HT1080 (cell line): ENCODE data around the gene INO80. TPM values are rescaled to one million over a fixed set of nuclear protein-coding genes. Genes with fewer than 3 reads are reported as not detected.
A peak's percentile ranks its signal among the peaks of the same experiment; 100 is the strongest.

Experiments used
- DNase-seq: peaks from one replicate; pipeline ENCODE4 v3.0.0-alpha.2; 2015; ENCODE audit warnings: low read depth
- total RNA-seq: library from RNA; depleted of rRNA; stranded (reverse); fragments of >200 nt; shearing (Covaris generic); gene quantifications from 2 replicates; pipeline ENCODE4 v1.2.3, GENCODE V29; 2014

The INO80 gene
- total RNA-seq, 1 experiment from 2014 or later = 46.3 TPM

DNA sequence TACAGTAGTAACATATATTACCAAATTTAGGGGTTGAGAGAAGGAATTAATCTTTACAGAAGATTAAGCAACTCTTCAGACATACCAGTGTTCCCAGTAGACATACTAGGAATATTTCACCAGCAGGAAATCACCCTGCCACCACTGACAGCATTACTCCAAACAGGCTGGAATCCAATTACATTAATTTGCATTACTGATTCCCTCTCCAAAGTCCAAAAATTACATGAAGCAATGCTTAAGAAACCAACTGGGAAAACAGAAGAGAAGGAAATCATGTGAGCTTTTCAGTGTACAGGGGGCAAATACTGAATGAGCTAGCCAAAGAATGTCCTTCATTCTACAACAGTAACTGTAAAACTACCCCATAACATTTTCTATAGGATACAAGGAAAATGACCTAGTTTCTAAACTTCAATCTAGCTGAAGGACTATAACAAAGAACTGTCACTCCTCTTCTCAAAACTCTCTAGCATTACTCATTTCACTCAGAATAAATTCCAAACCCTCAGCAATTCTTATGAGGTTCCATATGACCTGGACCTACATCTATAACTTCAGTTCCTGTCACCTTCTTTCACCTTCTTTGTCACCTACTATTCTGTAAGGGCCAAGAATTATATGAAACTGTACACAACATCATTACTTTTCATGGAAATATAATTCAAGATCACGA is 72.7 kb downstream of the INO80 start:
- DNase-seq = no peak

DNA sequence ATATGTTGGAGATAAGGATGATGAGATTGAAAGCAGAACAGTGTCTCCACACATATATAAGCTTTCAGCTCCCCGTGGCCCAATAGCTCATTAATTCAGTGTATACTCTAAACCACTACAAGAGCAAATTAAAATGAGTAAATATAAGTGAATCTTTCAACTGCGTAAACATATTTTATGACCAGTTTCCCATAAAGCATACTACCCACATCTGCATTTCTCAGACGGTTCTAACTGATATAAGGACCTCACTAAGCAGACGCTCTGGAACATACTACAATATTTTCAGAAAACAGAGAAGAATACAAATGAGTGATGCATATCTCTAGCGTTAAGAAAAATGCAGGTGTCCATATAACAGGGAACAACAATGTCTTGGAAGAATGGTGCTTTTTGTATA is 73.2 kb downstream of the INO80 start:
- DNase-seq = no peak

DNA sequence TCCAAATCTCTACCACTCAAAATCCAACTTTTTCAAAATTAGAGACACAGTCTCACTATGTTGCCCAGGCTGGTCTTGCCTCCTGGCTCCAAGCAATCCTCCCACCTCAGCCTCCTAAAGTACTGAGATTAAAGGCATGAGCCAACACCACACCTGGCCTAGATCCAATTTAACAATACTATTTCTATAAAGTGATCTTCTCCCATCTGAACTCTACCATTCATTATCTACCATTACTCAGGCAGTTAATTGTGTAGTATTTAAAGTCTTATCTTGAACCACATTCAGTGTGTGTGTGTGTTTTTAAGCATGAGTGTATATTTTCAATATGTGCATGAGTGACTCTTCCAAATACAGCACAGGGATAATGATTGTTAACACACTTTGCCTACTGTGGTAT is 77.0 kb downstream of the INO80 start:
- DNase-seq = no peak

- DNase-seq = no peak
Measured at GRCh38 chr15:41032079-41032328, 84.1 kb downstream of the INO80 start.

DNA sequence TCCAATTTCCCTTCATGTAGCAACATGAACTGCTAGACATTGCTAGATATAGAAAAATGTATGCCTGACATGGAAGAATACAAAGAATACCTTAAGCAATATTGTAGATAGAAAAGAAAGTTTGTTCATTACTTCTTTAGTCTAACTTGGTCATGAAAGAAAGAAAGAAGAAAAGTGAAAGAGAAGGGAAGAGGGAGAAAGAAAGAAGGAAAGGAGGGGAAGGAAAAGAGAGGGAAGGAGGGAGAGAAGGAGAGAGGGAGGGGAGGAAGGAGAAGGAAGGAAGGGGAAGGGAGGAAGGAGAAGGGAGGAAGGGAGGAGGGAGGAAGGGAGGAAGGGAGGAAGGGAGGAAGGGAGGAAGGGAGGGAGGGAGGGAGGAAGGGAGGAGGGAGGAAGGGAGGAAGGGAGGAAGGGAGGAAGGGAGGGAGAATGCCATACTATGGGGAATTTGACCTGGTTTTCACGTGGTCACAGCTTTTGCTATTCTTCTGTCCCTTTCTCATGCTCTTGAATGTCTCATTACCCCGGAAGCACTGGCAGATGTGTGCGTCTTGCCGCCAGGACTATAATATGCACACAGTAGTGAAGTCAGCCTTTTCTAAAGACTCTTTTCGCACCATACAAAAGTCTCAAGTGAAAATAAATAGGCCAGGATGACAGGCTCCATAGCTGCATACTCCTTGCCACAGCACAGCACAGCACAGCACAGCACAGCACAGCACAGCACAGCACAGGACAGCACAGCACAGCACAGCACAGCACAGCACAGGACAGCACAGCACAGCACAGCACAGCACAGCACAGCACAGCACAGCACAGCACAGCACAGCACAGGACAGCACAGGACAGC is 84.6 kb downstream of the INO80 start:
- no peak for DNase-seq

- DNase-seq = no peak
Measured at GRCh38 chr15:41028853-41029252, 87.2 kb downstream of the INO80 start.

GRCh38 chr15:41025393-41025792 is 90.7 kb downstream of the INO80 start:
- no peak for DNase-seq

GRCh38 chr15:41024885-41025284 is 91.2 kb downstream of the INO80 start:
- DNase-seq = no peak

DNA sequence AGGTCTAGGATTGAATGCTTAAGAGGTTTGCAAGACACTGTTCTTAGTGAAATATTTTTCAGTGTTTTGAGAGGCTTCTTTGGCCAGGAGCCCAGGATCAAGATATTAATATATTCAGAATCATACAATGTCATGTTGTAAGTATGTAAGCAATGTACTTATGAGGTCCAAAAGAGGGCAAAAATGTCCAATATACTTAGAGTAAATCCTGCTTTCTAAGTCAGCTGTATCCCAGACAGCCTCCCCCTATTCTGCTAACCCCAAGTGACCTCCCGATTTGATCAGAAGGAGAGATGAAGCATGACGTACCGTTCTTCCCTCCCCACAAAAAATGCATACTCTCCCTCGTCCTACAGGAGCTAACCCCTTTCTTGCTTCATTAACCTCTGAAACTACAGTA is 91.9 kb downstream of the INO80 start:
- DNase-seq = no peak

- peak; percentile 45 for DNase-seq
Measured at GRCh38 chr15:41022487-41023090, 93.5 kb downstream of the INO80 start.

GRCh38 chr15:41020829-41021228 is 95.3 kb downstream of the INO80 start:
- DNase-seq = no peak

- DNase-seq = no peak
Measured at GRCh38 chr15:41020311-41020710, 95.8 kb downstream of the INO80 start.

DNA sequence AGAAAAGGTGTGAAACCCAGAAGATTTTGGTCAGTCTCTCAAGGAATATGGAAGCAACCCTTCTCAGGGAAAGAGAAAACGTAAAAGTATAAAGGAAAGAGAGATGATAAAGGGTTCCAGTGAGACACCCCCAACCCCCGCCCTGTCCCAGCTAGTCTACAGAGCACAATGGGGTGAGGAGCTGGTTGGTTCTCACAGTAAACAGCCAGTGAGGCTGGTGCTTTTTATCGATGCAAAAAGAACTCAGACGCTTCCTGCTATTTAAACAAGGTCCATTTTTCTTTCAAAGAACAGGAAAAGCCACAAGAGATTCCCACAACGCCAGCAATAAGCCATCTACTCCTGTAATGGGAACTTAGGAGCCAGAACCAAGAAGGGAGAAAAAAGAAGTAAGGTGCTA is 96.9 kb downstream of the INO80 start:
- DNase-seq = no peak

DNA sequence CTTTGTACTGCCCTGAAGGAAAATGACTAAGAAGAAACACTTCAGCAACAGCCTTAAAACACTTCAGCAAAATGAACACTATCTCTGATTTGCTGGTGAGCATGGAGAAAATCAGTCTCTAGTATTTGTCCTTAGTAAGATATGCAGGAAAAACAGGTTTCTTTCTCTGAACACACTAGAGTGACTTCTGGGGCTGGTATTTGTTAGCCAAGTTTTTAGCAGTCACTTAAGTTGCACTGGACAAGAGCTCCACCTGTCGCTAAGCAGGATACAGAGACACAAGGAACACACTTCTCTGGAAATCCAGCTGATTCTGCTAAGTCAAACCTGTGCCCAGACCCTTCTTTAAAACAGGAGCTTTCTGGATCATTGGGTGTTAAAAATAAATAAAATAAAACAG is 97.5 kb downstream of the INO80 start:
- no peak for DNase-seq

GRCh38 chr15:41017066-41017735 is 98.9 kb downstream of the INO80 start:
- DNase-seq = no peak

- no peak for DNase-seq
Measured at GRCh38 chr15:41013691-41014414, 102.2 kb downstream of the INO80 start.

- DNase-seq = no peak
Measured at GRCh38 chr15:41011055-41011815, 104.8 kb downstream of the INO80 start.

DNA sequence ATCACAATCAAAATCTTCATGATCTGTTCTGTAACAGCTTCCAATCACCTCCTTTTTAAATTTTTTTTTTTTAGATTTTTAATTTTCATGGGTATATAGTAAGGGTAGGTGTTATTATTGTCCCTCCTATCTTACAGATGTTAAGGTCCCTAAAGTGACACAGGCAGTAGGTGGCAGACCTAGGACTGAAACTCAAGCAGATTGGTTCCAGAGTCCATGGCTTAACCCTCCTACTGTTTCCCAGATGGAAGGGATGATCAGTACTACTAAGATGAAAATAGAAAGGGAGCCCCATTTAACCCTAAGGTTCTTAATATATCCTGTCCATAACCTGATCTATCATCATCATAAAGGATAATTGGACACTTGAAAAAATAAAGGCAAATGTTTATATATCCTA is 105.7 kb downstream of the INO80 start:
- no peak for DNase-seq

- DNase-seq = no peak
Measured at GRCh38 chr15:41006479-41006878, 109.6 kb downstream of the INO80 start.

DNA sequence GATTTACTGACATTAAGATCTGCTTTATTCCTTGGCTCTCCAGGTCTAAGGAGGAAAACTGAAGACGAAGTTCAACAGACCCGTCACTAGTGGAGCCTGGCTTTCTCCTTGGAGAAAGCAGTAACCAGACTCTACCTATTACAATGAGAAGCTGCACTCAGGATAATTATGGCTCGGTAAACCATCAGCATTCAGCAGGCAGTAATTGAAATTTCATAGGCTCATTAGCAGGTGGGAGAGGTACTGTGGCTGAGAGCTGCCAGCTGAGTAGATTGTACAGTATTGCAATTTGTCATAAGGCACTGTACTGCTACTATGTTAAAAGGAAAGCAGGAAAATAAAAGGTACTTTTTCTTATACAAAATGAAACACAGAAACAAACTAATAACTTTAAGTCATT is 111.6 kb downstream of the INO80 start:
- no peak for DNase-seq
